Upper lobe of right lung (tissue), 1 donor: ENCODE results near the gene GREB1L. TPM values are rescaled to one million over a fixed set of nuclear protein-coding genes. Genes with fewer than 3 reads are reported as not detected.
"Not testable (repeated sequence)": the region's sequence is repeated elsewhere in the genome, so short reads cannot be mapped to it uniquely, and the experiment has no call there.

Experiments
- ATAC-seq: fragments of 200-7000 bp; cut with Tn5 transposase; one replicate; pipeline ENCODE4 v1.9.1; 2020; ENCODE audit warnings: mild to moderate bottlenecking, moderate library complexity
- DNase-seq: peaks from one replicate; pipeline ENCODE4 v3.0.0-alpha.2; 2020
- H3K27ac ChIP-seq: fragments of 200-600 bp; one replicate; pipeline ENCODE4 v1.8.0; 2022
- H3K27me3 ChIP-seq: fragments of 200-600 bp; one replicate; pipeline ENCODE4 v1.8.0; 2022; ENCODE audit warnings: mild to moderate bottlenecking
- H3K36me3 ChIP-seq: fragments of 200-600 bp; one replicate; pipeline ENCODE4 v1.8.0; 2022
- H3K4me1 ChIP-seq: fragments of 200-600 bp; one replicate; pipeline ENCODE4 v1.8.0; 2022
- H3K4me3 ChIP-seq: fragments of 200-600 bp; one replicate; pipeline ENCODE4 v1.8.0; 2022; ENCODE audit warnings: mild to moderate bottlenecking
- H3K9me3 ChIP-seq: fragments of 200-600 bp; one replicate; pipeline ENCODE4 v1.8.0; 2022
- intact Hi-C: fragments of 100-400 bp; cut with DNase I; formaldehyde crosslinking; loops from one replicate; pipeline ENCODE4 v1.11.0; 2022
- total RNA-seq: library from RNA; stranded (reverse); fragmentation: NEBNext Ultra II Directional; extraction: Animal tissue kit (Norgen Biotek cat#: 25700); gene quantifications from one replicate; pipeline ENCODE4 v1.2.1, GENCODE V29; 2021
- TF ChIP-seq, protein P1 (sequence below): fragments of 200-600 bp; IDR thresholded peaks from one replicate; pipeline ENCODE4 v1.8.0; 2022; ENCODE audit warnings: antibody characterized with exemption
- donor health status: DM: no; HTN: yes; CAD: no; lungs with severe emphysema.

Gene GREB1L
- total RNA-seq, 1 donor from 2014 or later: 1.2 TPM

DNA sequence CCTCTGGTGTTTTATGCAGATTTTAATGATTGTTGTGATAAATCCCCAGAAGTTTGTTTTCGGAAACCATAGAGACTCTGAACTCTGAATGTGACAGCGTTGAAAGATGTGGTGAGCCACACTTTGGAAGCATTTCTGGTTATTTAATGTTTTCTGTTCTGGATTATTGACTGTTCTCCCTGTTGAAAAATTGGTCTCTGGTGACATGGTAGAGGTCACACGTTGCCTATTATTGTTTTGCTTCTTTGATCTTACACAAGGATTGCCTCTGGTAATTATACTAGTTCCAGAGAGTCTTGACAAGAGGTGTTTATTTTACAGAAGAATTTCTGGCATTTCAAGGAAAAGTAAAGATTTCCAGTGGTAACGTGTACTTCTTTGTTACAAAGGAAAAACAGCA lies 127.1 kb downstream of the GREB1L start:
- no peaks in the 10 kb centered on the region for H3K4me1 ChIP-seq
- no peak overlapping the region for H3K4me3 ChIP-seq
- H3K9me3 ChIP-seq: no peaks in the 10 kb centered on the region
- no peak overlapping the region for H3K27ac ChIP-seq
- DNase-seq (no peak), ATAC-seq (no peak)
- H3K27me3 ChIP-seq: peaks cover 4% of the 10 kb centered on the region
- no peaks in the 10 kb centered on the region for H3K36me3 ChIP-seq
- TF ChIP-seq, protein P1, sequence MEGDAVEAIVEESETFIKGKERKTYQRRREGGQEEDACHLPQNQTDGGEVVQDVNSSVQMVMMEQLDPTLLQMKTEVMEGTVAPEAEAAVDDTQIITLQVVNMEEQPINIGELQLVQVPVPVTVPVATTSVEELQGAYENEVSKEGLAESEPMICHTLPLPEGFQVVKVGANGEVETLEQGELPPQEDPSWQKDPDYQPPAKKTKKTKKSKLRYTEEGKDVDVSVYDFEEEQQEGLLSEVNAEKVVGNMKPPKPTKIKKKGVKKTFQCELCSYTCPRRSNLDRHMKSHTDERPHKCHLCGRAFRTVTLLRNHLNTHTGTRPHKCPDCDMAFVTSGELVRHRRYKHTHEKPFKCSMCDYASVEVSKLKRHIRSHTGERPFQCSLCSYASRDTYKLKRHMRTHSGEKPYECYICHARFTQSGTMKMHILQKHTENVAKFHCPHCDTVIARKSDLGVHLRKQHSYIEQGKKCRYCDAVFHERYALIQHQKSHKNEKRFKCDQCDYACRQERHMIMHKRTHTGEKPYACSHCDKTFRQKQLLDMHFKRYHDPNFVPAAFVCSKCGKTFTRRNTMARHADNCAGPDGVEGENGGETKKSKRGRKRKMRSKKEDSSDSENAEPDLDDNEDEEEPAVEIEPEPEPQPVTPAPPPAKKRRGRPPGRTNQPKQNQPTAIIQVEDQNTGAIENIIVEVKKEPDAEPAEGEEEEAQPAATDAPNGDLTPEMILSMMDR: no peak
- intact Hi-C loops: no loop called here

DNA sequence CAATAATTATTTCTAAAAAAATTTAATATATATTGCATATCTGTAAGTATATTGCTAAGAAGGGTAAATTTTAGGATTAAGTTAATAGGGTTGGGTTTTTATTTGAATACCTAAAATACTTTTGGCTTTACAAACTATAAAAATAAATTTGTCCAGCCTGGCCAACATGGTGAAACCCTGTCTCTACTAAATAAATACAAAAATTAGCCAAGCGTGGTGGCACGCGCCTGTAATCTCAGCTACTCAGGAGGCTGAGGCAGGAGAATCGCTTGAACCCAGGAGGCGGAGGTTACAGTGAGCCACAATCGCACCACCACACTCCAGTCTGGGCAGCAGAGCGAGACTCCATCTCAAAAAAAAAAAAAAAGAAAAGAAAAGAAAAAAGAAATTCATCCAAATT lies 127.6 kb downstream of the GREB1L start:
- intact Hi-C loops: not testable (repeated sequence)

DNA sequence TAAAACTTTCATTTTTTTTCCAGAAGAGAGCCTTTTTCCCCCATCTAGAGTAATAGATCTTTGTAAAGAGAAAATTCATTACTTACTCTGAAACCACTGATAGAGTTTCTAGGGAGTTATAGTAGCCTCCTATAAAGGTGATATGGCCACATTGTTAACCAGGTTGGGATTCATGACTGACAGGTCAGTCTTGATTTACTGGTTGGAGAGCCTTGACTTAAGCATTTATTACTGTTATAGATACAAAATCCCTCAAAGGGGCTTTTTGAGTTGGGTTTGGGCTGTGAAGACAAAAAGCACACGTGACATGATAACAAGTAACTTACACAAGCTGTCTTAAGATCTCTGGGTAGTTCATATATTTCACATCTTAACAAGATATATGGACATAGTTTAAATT lies 141.0 kb downstream of the GREB1L start:
- H3K27me3 ChIP-seq: no peaks in the 10 kb centered on the region
- H3K4me3 ChIP-seq: no peak overlapping the region
- H3K36me3 ChIP-seq: no peaks in the 10 kb centered on the region
- H3K27ac ChIP-seq: no peak overlapping the region
- DNase-seq (no peak), ATAC-seq (no peak)
- H3K4me1 ChIP-seq: no peaks in the 10 kb centered on the region
- no peaks in the 10 kb centered on the region for H3K9me3 ChIP-seq
- intact Hi-C loops: no loop called here
- TF ChIP-seq, protein P1: no peak

More for the DNA sequence above, 127.6 kb downstream of the GREB1L start:
- not testable (repeated sequence) for H3K36me3 ChIP-seq, H3K4me3 ChIP-seq, ATAC-seq, H3K27ac ChIP-seq, H3K9me3 ChIP-seq, H3K27me3 ChIP-seq, DNase-seq, H3K4me1 ChIP-seq

DNA sequence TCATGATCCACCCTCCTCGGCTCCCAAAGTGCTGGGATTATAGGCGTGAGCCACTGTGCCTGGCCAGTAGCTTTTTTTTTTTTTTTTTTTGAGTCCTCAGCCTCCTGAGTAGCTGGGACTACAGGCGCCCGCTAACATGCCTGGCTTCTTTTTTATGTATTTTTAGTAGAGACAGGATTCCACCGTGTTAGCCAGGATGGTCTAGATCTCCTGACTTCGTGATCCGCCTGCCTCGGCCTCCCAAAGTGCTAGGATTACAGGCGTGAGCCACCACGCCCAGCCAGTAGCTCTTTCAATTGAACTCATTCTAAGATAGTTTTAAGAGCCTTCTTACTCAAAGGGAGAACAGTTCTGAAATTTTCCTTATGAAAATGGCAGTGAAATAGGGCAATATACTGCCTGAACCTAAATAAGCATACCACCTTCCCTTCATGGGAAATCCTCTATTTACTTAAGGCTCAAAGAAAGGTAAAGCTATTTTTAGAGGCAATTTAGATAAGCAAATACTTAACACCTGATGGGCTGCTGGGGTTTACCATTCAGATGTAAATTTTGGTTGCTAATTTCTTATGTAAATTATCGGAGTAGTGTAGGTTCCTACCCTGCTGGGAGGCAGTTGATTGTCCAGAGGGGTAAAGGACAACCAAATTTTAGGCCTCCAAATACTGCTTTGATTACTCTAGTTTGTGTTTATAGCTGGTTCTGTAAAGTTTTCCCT lies 144.7 kb downstream of the GREB1L start:
- H3K27me3 ChIP-seq: no peaks in the 10 kb centered on the region
- intact Hi-C loops: no loop called here
- ATAC-seq: no peak
- H3K4me1 ChIP-seq: no peaks in the 10 kb centered on the region
- TF ChIP-seq, protein P1: no peak
- no peaks in the 10 kb centered on the region for H3K9me3 ChIP-seq
- no peak for DNase-seq
- H3K36me3 ChIP-seq: no peaks in the 10 kb centered on the region
- H3K27ac ChIP-seq: no peak overlapping the region
- no peak overlapping the region for H3K4me3 ChIP-seq

DNA sequence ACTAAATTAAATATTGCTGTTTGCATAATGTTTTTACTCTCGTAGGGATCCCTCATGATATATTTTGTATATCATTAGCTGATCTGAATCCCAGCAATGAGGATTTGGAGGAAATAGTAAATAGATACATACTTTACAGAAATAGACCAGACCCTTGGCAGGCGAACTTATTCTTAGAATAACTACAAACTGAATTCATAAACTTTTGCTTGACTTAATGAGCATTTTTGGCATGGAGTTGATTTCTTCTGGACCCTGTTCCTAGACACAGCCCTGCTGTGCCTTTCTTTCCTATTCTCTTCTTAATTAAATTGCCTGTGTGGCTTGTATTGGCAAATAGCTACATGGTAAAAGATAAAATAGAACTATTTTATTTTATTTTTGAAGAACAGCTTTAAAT lies 145.9 kb downstream of the GREB1L start:
- H3K4me1 ChIP-seq: no peaks in the 10 kb centered on the region
- intact Hi-C loops: no loop called here

DNA sequence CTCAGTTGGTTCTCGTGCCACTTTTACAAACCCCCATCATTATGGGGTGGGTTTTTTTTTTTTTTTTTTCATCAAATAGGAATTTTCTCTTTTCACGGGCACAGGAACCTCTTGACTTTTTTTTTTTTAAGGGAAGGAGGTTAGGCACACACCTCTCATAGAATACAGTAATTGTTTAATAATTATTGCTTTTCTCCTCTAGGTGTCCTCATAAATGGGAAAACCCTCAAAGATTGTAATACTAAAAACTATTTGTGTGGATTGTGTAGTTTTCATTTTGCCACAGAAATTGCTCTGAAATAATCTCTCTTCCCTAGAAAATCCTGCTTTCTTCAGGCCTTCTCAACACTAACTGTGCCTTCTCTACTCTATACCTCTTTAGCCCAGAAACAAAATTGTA lies 147.3 kb downstream of the GREB1L start:
- intact Hi-C loops: no loop called here
- Histone ChIP-seq H3K4me3 (no peak overlapping the region), H3K27ac (no peak overlapping the region), H3K9me3 (no peaks in the 10 kb centered on the region), H3K4me1 (no peaks in the 10 kb centered on the region), H3K27me3 (no peaks in the 10 kb centered on the region), H3K36me3 (no peaks in the 10 kb centered on the region)
- ATAC-seq (no peak), DNase-seq (no peak)
- TF ChIP-seq, protein P1: no peak

More for the DNA sequence above, 145.9 kb downstream of the GREB1L start:
- Histone ChIP-seq H3K27ac (no peak overlapping the region), H3K9me3 (no peaks in the 10 kb centered on the region), H3K27me3 (no peaks in the 10 kb centered on the region), H3K4me3 (no peak overlapping the region), H3K36me3 (no peaks in the 10 kb centered on the region)
- ATAC-seq (no peak), DNase-seq (no peak)
- TF ChIP-seq, protein P1: no peak
